HG03469 (cell line): ENCODE measurements around the gene AKAP6.
"Not testable (repeated sequence)": the region's sequence is repeated elsewhere in the genome, so short reads cannot be mapped to it uniquely, and the experiment has no call there.

Source experiments
- ATAC-seq: cut with Tn5 transposase; IDR thresholded peaks from one replicate; pipeline ENCODE4 v1.9.1; 2021; ENCODE audit warnings: mild to moderate bottlenecking, moderate library complexity, moderate number of reproducible peaks; ENCODE audit not compliant: unreplicated experiment

The AKAP6 gene

GRCh38 chr14:32370714-32371113, 41.6 kb downstream of the AKAP6 start:
- no peak for ATAC-seq

- ATAC-seq = no peak
These were observed 43.1 kb downstream of the AKAP6 start for GRCh38 chr14:32372154-32372553.

- ATAC-seq = not testable (repeated sequence)
These were observed 44.1 kb downstream of the AKAP6 start for GRCh38 chr14:32373174-32373573.

- no peak for ATAC-seq
These were observed 45.1 kb downstream of the AKAP6 start for GRCh38 chr14:32374155-32374554.

- ATAC-seq = no peak
These were observed 46.6 kb downstream of the AKAP6 start for GRCh38 chr14:32375663-32376062.

GRCh38 chr14:32377046-32377646, 48.0 kb downstream of the AKAP6 start:
- ATAC-seq = no peak

- no peak for ATAC-seq
These were observed 49.2 kb downstream of the AKAP6 start for GRCh38 chr14:32378284-32378683.

- no peak for ATAC-seq
These were observed 50.3 kb downstream of the AKAP6 start for GRCh38 chr14:32379447-32379846.

GRCh38 chr14:32381869-32382268, 52.8 kb downstream of the AKAP6 start:
- ATAC-seq = no peak

- no peak for ATAC-seq
These were observed 53.6 kb downstream of the AKAP6 start for GRCh38 chr14:32382704-32383103.

GRCh38 chr14:32383364-32384009, 54.4 kb downstream of the AKAP6 start:
- ATAC-seq = no peak

- ATAC-seq = no peak
These were observed 55.4 kb downstream of the AKAP6 start for GRCh38 chr14:32384464-32384863.

GRCh38 chr14:32387295-32387694, 58.2 kb downstream of the AKAP6 start:
- ATAC-seq = not testable (repeated sequence)

- no peak for ATAC-seq
These were observed 64.0 kb downstream of the AKAP6 start for GRCh38 chr14:32393119-32393518.

GRCh38 chr14:32394038-32394437, 64.9 kb downstream of the AKAP6 start:
- ATAC-seq = no peak

GRCh38 chr14:32396885-32397284, 67.8 kb downstream of the AKAP6 start:
- no peak for ATAC-seq

GRCh38 chr14:32397861-32398640, 69.0 kb downstream of the AKAP6 start:
- no peak for ATAC-seq

- ATAC-seq = no peak
These were observed 70.8 kb downstream of the AKAP6 start for GRCh38 chr14:32399920-32400319.

GRCh38 chr14:32400480-32400879, 71.4 kb downstream of the AKAP6 start:
- no peak for ATAC-seq

- ATAC-seq = no peak
These were observed 73.9 kb downstream of the AKAP6 start for GRCh38 chr14:32403021-32403420.

GRCh38 chr14:32403688-32404087, 74.6 kb downstream of the AKAP6 start:
- ATAC-seq = no peak
